MCF 10A (cell line): Measurements from ENCODE around the gene DMXL1. TPM values are rescaled to one million over a fixed set of nuclear protein-coding genes. Genes with fewer than 3 reads are reported as not detected.

Experiments
- BruUV-seq: library from RNA; stranded (reverse); fragments of 400-500 nt; replicated peaks from 2 replicates; lab custom pipeline; 2021; lab: Mats Ljungman, UMichigan
- CTCF ChIA-PET: fragments of 300-600 bp; sonication (Branson Sonifier 250); formaldehyde crosslinking; extraction: SDS; loops from one replicate; lab custom pipeline; 2021; ENCODE audit warnings: antibody characterized with exemption, inconsistent platforms; lab: Yijun Ruan, JAX
- POLR2A ChIA-PET: fragments of 300-600, 350-650 bp; sonication (Branson Sonifier 250); formaldehyde crosslinking; extraction: SDS; loops from one replicate; lab custom pipeline; 2020; ENCODE audit warnings: antibody characterized with exemption, inconsistent platforms; lab: Yijun Ruan, JAX
- DNase-seq: peaks from one replicate; pipeline ENCODE4 v3.0.0-alpha.2; 2018; ENCODE audit not compliant: unreplicated experiment
- H3K27ac Mint-ChIP-seq: one replicate; pipeline ENCODE4 v1.8.0; 2022; ENCODE audit warnings: mild to moderate bottlenecking, low read depth, mixed read lengths; ENCODE audit not compliant: unreplicated experiment
- H3K27me3 Mint-ChIP-seq: one replicate; pipeline ENCODE4 v1.8.0; 2022; ENCODE audit warnings: mixed read lengths; ENCODE audit not compliant: insufficient read depth, unreplicated experiment
- H3K36me3 Mint-ChIP-seq: one replicate; pipeline ENCODE4 v1.8.0; 2022; ENCODE audit warnings: mild to moderate bottlenecking, moderate library complexity, mixed read lengths; ENCODE audit not compliant: insufficient read depth, unreplicated experiment
- H3K4me1 Mint-ChIP-seq: one replicate; pipeline ENCODE4 v1.8.0; 2022; ENCODE audit warnings: mixed read lengths; ENCODE audit not compliant: insufficient read depth, unreplicated experiment
- H3K4me3 Mint-ChIP-seq: one replicate; pipeline ENCODE4 v1.8.0; 2022; ENCODE audit warnings: mild to moderate bottlenecking, moderate library complexity, mixed read lengths; ENCODE audit not compliant: unreplicated experiment
- H3K9me3 Mint-ChIP-seq: one replicate; pipeline ENCODE4 v1.8.0; 2022; ENCODE audit warnings: mixed read lengths; ENCODE audit not compliant: unreplicated experiment
- intact Hi-C: fragments of 100-400 bp; cut with micrococcal nuclease; formaldehyde crosslinking; loops from 2 replicates; pipeline ENCODE4 v1.14.1; 2022
- total RNA-seq: library from RNA; stranded (reverse); gene quantifications from 2 replicates; pipeline ENCODE4 v1.2.3, GENCODE V29; 2022
- TF ChIP-seq, protein P1 (sequence below): fragments of 200-600 bp; IDR thresholded peaks from one replicate; pipeline ENCODE4 v1.8.0; 2022; ENCODE audit warnings: antibody characterized with exemption, mild to moderate bottlenecking; ENCODE audit not compliant: unreplicated experiment

The DMXL1 gene
- total RNA-seq, 1 experiment from 2014 or later, result 45.1 TPM

- Mint-ChIP-seq H3K4me1 (peaks cover 21% of the 10 kb centered on the region), H3K27ac (no peak overlapping the region), H3K27me3 (no peaks in the 10 kb centered on the region), H3K36me3 (no peaks in the 10 kb centered on the region), H3K9me3 (peaks cover 7% of the 10 kb centered on the region), H3K4me3 (no peak overlapping the region)
- TF ChIP-seq, protein P1, sequence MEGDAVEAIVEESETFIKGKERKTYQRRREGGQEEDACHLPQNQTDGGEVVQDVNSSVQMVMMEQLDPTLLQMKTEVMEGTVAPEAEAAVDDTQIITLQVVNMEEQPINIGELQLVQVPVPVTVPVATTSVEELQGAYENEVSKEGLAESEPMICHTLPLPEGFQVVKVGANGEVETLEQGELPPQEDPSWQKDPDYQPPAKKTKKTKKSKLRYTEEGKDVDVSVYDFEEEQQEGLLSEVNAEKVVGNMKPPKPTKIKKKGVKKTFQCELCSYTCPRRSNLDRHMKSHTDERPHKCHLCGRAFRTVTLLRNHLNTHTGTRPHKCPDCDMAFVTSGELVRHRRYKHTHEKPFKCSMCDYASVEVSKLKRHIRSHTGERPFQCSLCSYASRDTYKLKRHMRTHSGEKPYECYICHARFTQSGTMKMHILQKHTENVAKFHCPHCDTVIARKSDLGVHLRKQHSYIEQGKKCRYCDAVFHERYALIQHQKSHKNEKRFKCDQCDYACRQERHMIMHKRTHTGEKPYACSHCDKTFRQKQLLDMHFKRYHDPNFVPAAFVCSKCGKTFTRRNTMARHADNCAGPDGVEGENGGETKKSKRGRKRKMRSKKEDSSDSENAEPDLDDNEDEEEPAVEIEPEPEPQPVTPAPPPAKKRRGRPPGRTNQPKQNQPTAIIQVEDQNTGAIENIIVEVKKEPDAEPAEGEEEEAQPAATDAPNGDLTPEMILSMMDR, result no peak
- ChIA-PET POLR2A (interaction anchor here (0.7 to 1.3 kb wide), 3 partner anchors 9 to 52 kb away, joined by 3 to 4 read pairs (median 3); no protein-coding TSS in a partner anchor), CTCF (no interaction called here)
- BruUV-seq, result no TSS peak
- no peak for DNase-seq
- intact Hi-C loops, result no loop called here
These were observed 211.7 kb downstream of the DMXL1 start for GRCh38 chr5:119282628-119283027.

DNA sequence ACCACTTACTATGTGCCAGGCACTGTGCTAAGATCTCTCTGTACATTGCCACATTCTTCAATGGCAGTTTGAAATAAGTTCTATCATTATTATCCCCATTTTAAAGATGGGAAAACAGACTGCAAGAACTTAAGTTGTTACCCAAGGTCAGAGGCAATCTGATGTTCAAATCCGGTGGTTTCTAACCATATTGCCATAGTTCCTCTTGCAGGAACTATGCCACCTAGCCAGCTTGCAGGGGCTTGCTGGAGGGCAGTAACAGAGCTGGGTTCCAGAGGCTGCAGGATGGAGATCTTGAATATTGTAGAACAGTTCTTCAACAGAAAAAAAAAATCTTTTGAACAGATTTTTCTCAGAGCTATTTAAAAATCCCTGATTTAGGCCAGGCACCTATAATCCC, 213.1 kb downstream of the DMXL1 start:
- Mint-ChIP-seq H3K36me3 (no peaks in the 10 kb centered on the region), H3K4me1 (peaks cover 25% of the 10 kb centered on the region), H3K27me3 (no peaks in the 10 kb centered on the region), H3K4me3 (no peak overlapping the region), H3K27ac (no peak overlapping the region), H3K9me3 (no peaks in the 10 kb centered on the region)
- CTCF ChIA-PET, result interaction anchor here (0.5 to 1.3 kb wide), 5 partner anchors 10 to 265 kb away, joined by 3 to 6 read pairs (median 4); no protein-coding TSS in a partner anchor
- DNase-seq, result no peak
- no TSS peak for BruUV-seq
- TF ChIP-seq, protein P1, result no peak
- POLR2A ChIA-PET, result interaction anchor here (1.3 to 2.0 kb wide), 3 partner anchors 8 to 43 kb away, joined by 4 to 7 read pairs (median 5); no protein-coding TSS in a partner anchor
- intact Hi-C loops, result no loop called here

DNA sequence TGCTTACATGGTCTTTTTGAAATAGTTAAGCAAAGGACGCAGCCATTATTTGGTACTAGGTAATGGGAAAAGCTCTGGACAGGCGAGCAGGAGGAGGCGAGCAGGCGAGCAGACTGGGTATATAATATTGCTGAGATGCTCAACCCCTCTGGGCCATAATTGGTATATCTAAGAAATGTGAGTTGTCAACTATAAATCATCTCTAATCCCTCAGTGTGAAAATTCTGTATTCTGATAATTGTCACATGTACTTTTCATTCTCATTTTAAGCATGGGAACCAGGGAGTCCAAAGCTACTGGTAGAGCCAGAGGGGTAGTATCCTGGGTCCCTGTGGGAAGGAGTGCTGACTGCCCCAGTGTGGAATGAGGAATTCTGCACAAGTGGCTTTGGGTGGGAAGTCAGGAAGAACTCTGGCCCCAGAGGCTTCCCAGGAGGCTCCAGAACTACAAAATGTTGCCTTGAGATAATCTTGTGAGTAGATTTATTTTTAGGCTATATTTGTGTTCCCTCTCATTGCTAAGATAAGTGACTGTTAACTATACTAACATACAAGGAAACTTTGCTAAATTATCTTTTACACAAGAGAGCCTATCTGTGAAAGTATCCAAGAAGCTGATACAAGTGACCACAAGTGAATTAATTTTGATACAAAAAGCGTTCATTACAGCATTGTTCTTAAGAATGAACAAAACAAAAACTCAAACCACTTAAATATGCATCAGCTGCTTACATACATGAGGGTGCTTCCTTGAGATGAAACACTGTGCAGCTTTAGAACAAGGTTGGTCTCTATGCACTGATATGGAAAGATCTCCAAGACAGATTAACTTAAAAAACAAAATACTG, 214.4 kb downstream of the DMXL1 start:
- Mint-ChIP-seq H3K4me1 (peaks cover 38% of the 10 kb centered on the region), H3K9me3 (no peaks in the 10 kb centered on the region), H3K36me3 (no peaks in the 10 kb centered on the region), H3K27ac (peak overlapping the region; percentile 24), H3K4me3 (no peak overlapping the region), H3K27me3 (no peaks in the 10 kb centered on the region)
- ChIA-PET CTCF (interaction anchor here (0.6 kb wide), 1 partner anchor 1518 kb away, joined by 3 read pairs; no protein-coding TSS in a partner anchor), POLR2A (interaction anchor here (0.7 to 2.0 kb wide), 4 partner anchors 10 to 127 kb away, joined by 3 to 7 read pairs (median 4); no protein-coding TSS in a partner anchor)
- intact Hi-C loops, result no loop called here
- BruUV-seq, result no TSS peak
- TF ChIP-seq, protein P1, result no peak
- DNase-seq, result no peak
